NCI-H460 (cell line): ENCODE measurements around the gene SMG1. TPM values are rescaled to one million over a fixed set of nuclear protein-coding genes. Genes with fewer than 3 reads are reported as not detected.
"Not testable (repeated sequence)": the region's sequence is repeated elsewhere in the genome, so short reads cannot be mapped to it uniquely, and the experiment has no call there.

Experiments
- DNase-seq: peaks from one replicate; pipeline ENCODE4 v3.0.0-alpha.2; 2016; ENCODE audit warnings: low read depth; ENCODE audit errors: extremely low read depth
- total RNA-seq: library from RNA; depleted of rRNA; stranded (reverse); fragments of >200 nt; shearing (Covaris generic); gene quantifications from 2 replicates; pipeline ENCODE4 v1.2.3, GENCODE V29; 2014; rRNA removed

Gene SMG1
- total RNA-seq, 1 experiment from 2014 or later, result 34.4 TPM

DNA sequence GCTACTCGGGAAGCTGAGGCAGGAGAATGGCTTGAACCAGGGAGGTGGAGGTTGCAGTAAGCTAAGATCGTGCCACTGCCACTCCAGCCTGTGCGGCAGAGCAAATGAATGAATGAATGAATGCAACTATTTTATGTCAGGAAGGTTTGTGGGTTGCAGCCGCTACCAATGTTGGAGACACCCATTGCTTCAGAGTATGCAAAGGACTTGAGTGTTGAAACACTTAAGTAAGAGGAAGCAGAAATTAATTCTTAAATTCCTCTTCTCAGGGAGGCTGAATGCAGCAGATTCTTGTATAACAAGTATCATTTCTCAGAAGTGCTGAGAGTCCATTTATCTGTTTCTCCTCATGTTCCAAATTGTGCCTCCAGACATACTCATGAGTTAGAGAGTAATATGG, 151.6 kb downstream of the SMG1 start:
- not testable (repeated sequence) for DNase-seq

DNA sequence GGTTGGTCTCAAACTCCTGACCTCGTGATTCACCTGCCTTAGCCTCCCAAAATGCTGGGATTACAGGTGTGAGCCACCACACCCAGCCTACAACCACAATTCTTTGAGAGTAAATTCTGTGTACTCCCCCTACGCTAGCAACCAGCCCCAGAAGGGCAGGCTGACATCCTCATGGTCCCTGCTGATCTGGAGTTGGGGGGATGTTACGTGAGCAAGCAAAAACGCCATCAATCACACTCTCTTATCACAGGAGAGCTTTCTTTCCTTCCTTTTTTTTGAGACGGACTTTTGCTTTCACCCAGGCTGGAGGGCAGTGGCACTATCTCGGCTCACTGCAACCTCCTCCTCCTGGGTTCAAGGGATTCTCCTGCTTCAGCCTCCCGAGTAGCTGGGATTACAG, 154.0 kb downstream of the SMG1 start:
- not testable (repeated sequence) for DNase-seq

DNA sequence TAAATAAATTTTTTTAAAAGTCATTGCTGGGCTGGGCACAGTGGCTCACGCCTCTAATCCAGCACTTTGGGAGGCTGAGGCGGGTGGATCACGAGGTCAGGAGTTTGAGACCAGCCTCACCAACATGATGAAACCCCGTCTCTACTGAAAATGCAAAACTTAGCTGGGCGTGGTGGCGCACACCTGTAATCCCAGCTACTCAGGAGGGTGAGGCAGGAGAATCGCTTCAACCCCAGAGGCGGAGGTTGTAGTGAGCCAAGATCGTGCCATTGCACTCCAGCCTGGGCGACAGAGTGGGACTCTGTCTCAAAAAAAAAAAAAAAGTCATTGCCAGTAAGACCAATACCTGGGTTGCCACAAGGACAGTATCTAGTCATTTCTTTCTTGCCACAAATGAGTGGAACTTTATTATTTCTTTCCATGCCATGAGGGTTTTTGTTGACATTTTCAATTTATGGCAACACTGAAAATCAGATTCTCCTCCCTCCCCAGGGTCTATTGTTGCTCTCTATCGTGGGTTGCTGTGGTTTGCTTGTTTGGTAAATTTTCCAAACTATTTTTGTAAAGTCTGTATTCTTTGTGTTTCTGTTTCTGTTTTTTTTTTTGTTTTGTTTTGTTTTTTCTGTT, 155.8 kb downstream of the SMG1 start:
- DNase-seq, result not testable (repeated sequence)

DNA sequence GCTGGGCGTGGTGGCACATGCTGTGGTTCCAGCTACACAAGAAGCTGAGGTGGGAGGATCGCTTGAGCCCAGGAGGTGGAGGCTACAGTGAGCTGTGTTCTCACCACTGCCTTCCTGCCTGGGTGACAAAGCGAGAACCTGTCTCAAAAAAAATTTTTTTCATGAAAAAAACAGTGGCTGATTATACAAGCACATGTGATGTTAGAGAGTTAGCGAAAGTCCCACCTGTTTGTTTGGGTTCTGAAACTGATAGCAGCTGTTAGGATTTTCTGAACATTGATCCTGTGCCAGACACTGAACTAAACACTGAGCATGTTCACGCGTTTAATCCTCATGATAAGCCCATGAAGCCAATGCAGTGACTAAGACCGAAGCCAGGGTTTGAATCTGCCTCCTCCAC, 159.0 kb downstream of the SMG1 start:
- DNase-seq, result not testable (repeated sequence)

DNA sequence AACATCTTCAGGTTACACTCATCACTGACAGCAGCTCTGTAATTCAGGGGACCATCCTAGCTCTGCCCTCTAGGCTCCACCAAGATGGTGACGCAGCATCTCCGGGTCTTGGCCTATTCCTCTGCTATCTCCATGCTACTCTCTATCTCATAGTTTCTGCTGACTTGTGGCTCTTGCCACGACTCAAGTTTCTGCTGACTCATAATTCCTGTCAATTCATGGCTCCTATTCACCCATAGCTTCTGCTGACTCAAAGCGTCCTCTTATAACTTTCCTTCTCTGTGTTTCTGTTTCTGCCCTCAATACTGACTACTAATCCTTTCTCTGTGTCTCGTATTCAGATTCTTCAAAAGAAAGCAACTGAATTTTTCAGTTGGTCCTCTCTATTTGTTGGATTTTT, 163.5 kb downstream of the SMG1 start:
- not testable (repeated sequence) for DNase-seq

DNA sequence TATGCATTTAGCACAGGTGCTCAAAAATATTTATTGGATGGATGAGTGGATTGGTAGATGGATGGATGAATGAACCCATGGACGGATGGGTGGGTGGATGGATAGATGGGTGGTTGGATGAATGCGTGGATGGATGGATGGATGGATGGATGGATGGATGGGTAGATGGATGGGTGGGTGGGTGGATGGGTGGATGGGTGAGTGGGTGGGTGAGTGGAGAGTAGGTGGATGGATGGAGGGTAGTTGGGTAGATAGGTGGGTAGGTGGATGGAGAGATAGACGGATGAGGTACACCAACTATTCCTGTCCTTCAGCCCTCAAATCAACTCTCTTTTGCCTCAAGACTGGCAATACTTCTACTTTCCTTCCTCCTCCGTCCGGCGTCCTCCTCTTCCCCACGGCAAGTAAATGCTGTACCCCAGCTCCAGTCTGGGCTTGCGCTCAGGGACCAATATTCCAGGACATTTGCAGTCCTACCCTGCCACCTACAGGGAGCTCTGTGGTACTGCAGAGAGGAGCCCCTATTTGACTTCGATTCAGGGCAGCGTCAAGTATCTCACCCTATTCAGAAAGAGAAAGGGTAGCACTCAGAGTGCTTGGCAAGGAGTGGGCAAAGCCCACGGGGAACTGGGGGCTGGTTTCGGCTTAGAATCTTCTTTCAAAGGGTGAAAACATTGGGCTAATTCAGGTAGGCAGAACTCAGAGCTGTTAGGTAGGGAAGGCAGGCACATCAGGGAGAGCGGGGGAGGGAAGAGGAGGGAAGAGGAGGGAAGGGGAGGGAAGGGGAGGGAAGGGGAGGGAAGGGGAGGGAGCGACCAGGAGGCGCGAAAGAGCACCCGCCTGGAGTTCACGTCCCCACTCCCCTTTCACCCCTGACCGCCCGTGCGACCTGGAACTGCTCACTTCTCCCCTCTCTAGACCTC, 166.3 kb downstream of the SMG1 start:
- DNase-seq, result not testable (repeated sequence)

DNA sequence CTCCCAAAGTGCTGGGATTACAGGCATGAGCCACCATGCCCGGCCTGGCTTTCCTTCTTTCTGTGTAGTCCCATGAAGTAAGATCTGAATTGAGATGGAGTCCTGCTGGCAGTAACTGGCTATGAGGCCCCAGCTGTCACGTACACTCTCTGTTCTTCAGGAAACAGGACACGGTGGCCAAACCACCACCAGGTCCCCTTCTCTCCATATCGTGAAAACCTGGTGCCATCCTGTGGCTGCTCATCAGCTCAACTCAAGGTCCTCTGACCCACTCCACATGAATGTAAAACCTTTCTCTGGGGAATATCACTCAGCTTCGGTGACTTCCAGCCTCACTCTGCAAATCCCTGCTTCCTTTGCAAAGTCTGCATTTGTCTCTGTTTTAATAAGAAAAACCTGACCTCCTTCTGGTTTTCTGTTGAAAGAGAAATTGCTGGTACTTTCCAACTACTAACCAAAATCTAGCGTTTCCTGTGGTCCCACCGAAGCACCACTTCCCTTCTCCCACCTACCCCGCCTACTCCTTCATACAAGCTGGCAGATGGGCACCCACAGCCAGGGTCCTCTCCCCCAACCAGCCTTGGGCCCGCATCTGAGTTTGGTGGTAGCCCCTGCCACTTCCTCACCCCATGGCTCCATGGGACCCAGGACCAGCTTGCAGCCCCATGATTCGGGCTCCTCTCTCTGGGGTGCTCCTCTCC, 168.1 kb downstream of the SMG1 start:
- not testable (repeated sequence) for DNase-seq

DNA sequence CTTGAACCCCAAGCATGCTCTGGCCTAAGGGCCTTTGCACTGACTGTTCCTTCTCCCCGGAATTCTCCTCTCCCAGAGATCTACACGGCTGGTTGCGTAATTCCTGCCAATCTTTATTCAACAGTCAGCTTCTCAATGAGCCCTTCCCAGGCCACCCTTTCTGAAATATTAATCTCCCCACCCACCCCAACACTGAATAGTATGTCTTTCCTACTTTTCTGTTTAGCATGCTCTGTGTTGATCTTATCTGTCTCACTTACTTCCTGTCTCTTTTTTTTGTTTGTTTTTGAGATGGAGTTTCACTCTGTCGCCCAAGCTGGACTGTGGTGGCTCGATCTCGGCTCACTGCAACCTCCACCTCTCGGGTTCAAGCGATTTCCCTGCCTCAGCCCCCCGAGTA, 169.6 kb downstream of the SMG1 start:
- not testable (repeated sequence) for DNase-seq

Other genes starting within 250 kb of the SMG1 start
- 3,272 and 4,633 TPM in 2 replicates for gene RPS15A, start 136.1 kb downstream of the SMG1 start, total RNA-seq
- 309 and 323 TPM in 2 replicates for gene ARL6IP1, start 124.9 kb downstream of the SMG1 start, total RNA-seq
- 4.1 and 5.6 TPM in 2 replicates for gene TMC7, start 57.5 kb upstream of the SMG1 start, total RNA-seq
- 28.5 and 33.8 TPM in 2 replicates for gene COQ7, start 141.2 kb upstream of the SMG1 start, total RNA-seq
- gene ITPRIPL2, start 187.6 kb upstream of the SMG1 start, total RNA-seq, result 25.7 and 30.0 TPM in 2 replicates
- 2.0 and 4.1 TPM in 2 replicates for gene SYT17, start 241.8 kb upstream of the SMG1 start, total RNA-seq